IPS DF 6.9 (cell line): ENCODE results near the gene ZCCHC7.
"Not testable (repeated sequence)": the region's sequence is repeated elsewhere in the genome, so short reads cannot be mapped to it uniquely, and the experiment has no call there.

Experiments used
- DNase-seq: peaks from one replicate; pipeline ENCODE4 v3.0.0-alpha.2; 2013; ENCODE audit warnings: low read depth, low spot score
- H3K27ac ChIP-seq: one replicate; pipeline ENCODE4 v1.5.1; 2013; ENCODE audit warnings: low read length, control low read depth
- H3K27me3 ChIP-seq: 2 replicates; pipeline ENCODE4 v1.6.1; 2013; ENCODE audit warnings: mild to moderate bottlenecking, low read length; ENCODE audit not compliant: control insufficient read depth, insufficient read depth
- H3K36me3 ChIP-seq: 2 replicates; pipeline ENCODE4 v1.6.1; 2013; ENCODE audit warnings: low read length; ENCODE audit not compliant: control insufficient read depth, insufficient read depth
- H3K4me1 ChIP-seq: 2 replicates; pipeline ENCODE4 v1.6.1; 2013; ENCODE audit warnings: low read length; ENCODE audit not compliant: control insufficient read depth, insufficient read depth
- H3K4me3 ChIP-seq: 2 replicates; pipeline ENCODE4 v1.5.1; 2013; ENCODE audit warnings: mild to moderate bottlenecking, low read length
- H3K9me3 ChIP-seq: 2 replicates; pipeline ENCODE4 v1.6.1; 2013; ENCODE audit warnings: low read length, inconsistent platforms; ENCODE audit not compliant: control insufficient read depth, insufficient read depth
- WGBS: extraction: QIAGEN DNeasy Blood & Tissue Kit; methylation state at CpG from one replicate; pipeline ENCODE4 v1.1.7; 2013; ENCODE audit warnings: mixed read lengths, missing lambda C conversion rate; ENCODE audit not compliant: insufficient read length, insufficient coverage; 5-methylcytosine and 5-hydroxymethylcytosine counted together

Gene ZCCHC7

GRCh38 chr9:37292896-37293295 is 172.5 kb downstream of the ZCCHC7 start:
- Histone ChIP-seq H3K4me3 (no peak overlapping the region), H3K36me3 (no peaks in the 10 kb centered on the region), H3K9me3 (no peaks in the 10 kb centered on the region), H3K4me1 (no peaks in the 10 kb centered on the region), H3K27ac (no peak overlapping the region), H3K27me3 (no peaks in the 10 kb centered on the region)
- no peak for DNase-seq

GRCh38 chr9:37293664-37294524 is 173.5 kb downstream of the ZCCHC7 start:
- no peaks in the 10 kb centered on the region for H3K27me3 ChIP-seq
- H3K9me3 ChIP-seq = no peaks in the 10 kb centered on the region
- H3K27ac ChIP-seq = no peak overlapping the region
- DNase-seq = no peak
- WGBS = no CpG with 5 or more reads among the region's 3 CpGs
- no peak overlapping the region for H3K4me3 ChIP-seq
- H3K36me3 ChIP-seq = no peaks in the 10 kb centered on the region
- no peaks in the 10 kb centered on the region for H3K4me1 ChIP-seq

- no peaks in the 10 kb centered on the region for H3K27me3 ChIP-seq
- H3K4me1 ChIP-seq = no peaks in the 10 kb centered on the region
- no peak for DNase-seq
- no peak overlapping the region for H3K4me3 ChIP-seq
- no peaks in the 10 kb centered on the region for H3K36me3 ChIP-seq
- WGBS = no CpG with 5 or more reads among the region's 1 CpG
- H3K27ac ChIP-seq = no peak overlapping the region
- no peaks in the 10 kb centered on the region for H3K9me3 ChIP-seq
Measured at GRCh38 chr9:37295178-37295577, 174.8 kb downstream of the ZCCHC7 start.

- H3K9me3 ChIP-seq = no peaks in the 10 kb centered on the region
- no peaks in the 10 kb centered on the region for H3K36me3 ChIP-seq
- no peak for DNase-seq
- H3K27ac ChIP-seq = no peak overlapping the region
- no peaks in the 10 kb centered on the region for H3K4me1 ChIP-seq
- no peak overlapping the region for H3K4me3 ChIP-seq
- no peaks in the 10 kb centered on the region for H3K27me3 ChIP-seq
Measured at GRCh38 chr9:37295796-37296195, 175.4 kb downstream of the ZCCHC7 start.

- Histone ChIP-seq H3K9me3 (no peaks in the 10 kb centered on the region), H3K27ac (no peak overlapping the region), H3K4me3 (no peak overlapping the region), H3K4me1 (no peaks in the 10 kb centered on the region), H3K27me3 (no peaks in the 10 kb centered on the region), H3K36me3 (no peaks in the 10 kb centered on the region)
- WGBS = no CpG with 5 or more reads among the region's 3 CpGs
- DNase-seq = no peak
Measured at GRCh38 chr9:37297592-37297991, 177.2 kb downstream of the ZCCHC7 start.

- Histone ChIP-seq H3K27ac (no peak overlapping the region), H3K4me3 (no peak overlapping the region), H3K4me1 (no peaks in the 10 kb centered on the region), H3K36me3 (no peaks in the 10 kb centered on the region), H3K27me3 (no peaks in the 10 kb centered on the region), H3K9me3 (no peaks in the 10 kb centered on the region)
- DNase-seq = no peak
- no CpG with 5 or more reads among the region's 1 CpG for WGBS
Measured at GRCh38 chr9:37300620-37301019, 180.2 kb downstream of the ZCCHC7 start.

- H3K4me1 ChIP-seq = no peaks in the 10 kb centered on the region
- H3K27ac ChIP-seq = no peak overlapping the region
- no peak overlapping the region for H3K4me3 ChIP-seq
- no peak for DNase-seq
- no CpG with 5 or more reads among the region's 2 CpGs for WGBS
- no peaks in the 10 kb centered on the region for H3K9me3 ChIP-seq
- no peaks in the 10 kb centered on the region for H3K36me3 ChIP-seq
- H3K27me3 ChIP-seq = no peaks in the 10 kb centered on the region
Measured at GRCh38 chr9:37301042-37301853, 180.9 kb downstream of the ZCCHC7 start.

GRCh38 chr9:37301854-37302172 is 181.4 kb downstream of the ZCCHC7 start:
- Histone ChIP-seq H3K4me1 (no peaks in the 10 kb centered on the region), H3K9me3 (no peaks in the 10 kb centered on the region), H3K27me3 (no peaks in the 10 kb centered on the region), H3K27ac (no peak overlapping the region), H3K4me3 (no peak overlapping the region), H3K36me3 (no peaks in the 10 kb centered on the region)
- WGBS = no CpG with 5 or more reads among the region's 1 CpG
- no peak for DNase-seq

GRCh38 chr9:37302277-37302676 is 181.9 kb downstream of the ZCCHC7 start:
- H3K9me3 ChIP-seq = no peaks in the 10 kb centered on the region
- no peaks in the 10 kb centered on the region for H3K4me1 ChIP-seq
- H3K27me3 ChIP-seq = no peaks in the 10 kb centered on the region
- no peak overlapping the region for H3K27ac ChIP-seq
- no CpG with 5 or more reads among the region's 3 CpGs for WGBS
- no peak for DNase-seq
- no peaks in the 10 kb centered on the region for H3K36me3 ChIP-seq
- H3K4me3 ChIP-seq = no peak overlapping the region

GRCh38 chr9:37303272-37303671 is 182.9 kb downstream of the ZCCHC7 start:
- no CpG with 5 or more reads among the region's 11 CpGs for WGBS
- DNase-seq, H3K36me3 ChIP-seq, H3K4me3 ChIP-seq, H3K4me1 ChIP-seq, H3K9me3 ChIP-seq, H3K27ac ChIP-seq, H3K27me3 ChIP-seq: not testable (repeated sequence)

GRCh38 chr9:37309136-37309535 is 188.8 kb downstream of the ZCCHC7 start:
- no peaks in the 10 kb centered on the region for H3K9me3 ChIP-seq
- no peak overlapping the region for H3K4me3 ChIP-seq
- no CpG with 5 or more reads among the region's 3 CpGs for WGBS
- no peak overlapping the region for H3K27ac ChIP-seq
- DNase-seq = peak; percentile 25
- no peaks in the 10 kb centered on the region for H3K4me1 ChIP-seq
- H3K27me3 ChIP-seq = no peaks in the 10 kb centered on the region
- no peaks in the 10 kb centered on the region for H3K36me3 ChIP-seq
